Esophagus muscularis mucosa (tissue), 4 donors: ENCODE results near the gene PGGT1B. TPM values are rescaled to one million over a fixed set of nuclear protein-coding genes. Genes with fewer than 3 reads are reported as not detected.

Source experiments
- DNase-seq: peaks from one replicate; pipeline ENCODE4 v3.0.0-alpha.2; 2017; ENCODE audit errors: extremely low spot score
- H3K27ac ChIP-seq, 4 donors: fragments of 200-600 bp; sonication (generic); replicated peaks in 1 of 4; 1 replicate in 3 of 4; 2 replicates in 1 of 4; pipeline ENCODE4 v1.5.1; 2016 to 2019; ENCODE audit warnings: mild to moderate bottlenecking in 1 of 4
- H3K27me3 ChIP-seq, 4 donors: fragments of 200-600 bp; sonication (generic); one replicate each; pipeline versions ENCODE4 v1.5.1 to v1.6.0; 2016 to 2019
- H3K36me3 ChIP-seq, 4 donors: fragments of 200-600 bp; sonication (generic); one replicate each; pipeline ENCODE4 v1.5.1; 2016 to 2019
- H3K4me1 ChIP-seq, 4 donors: fragments of 200-600 bp; sonication (generic); one replicate each; pipeline ENCODE4 v1.5.1; 2016 to 2019
- H3K4me3 ChIP-seq, 4 donors: fragments of 200-600 bp; sonication (generic); 1 replicate in 2 of 4; 2 replicates in 2 of 4; pipeline ENCODE4 v1.5.1; 2016 to 2019; ENCODE audit warnings: mild to moderate bottlenecking in 4 of 4, moderate library complexity in 1 of 4
- H3K9me3 ChIP-seq, 4 donors: fragments of 200-600 bp; sonication (generic); 1 replicate in 3 of 4; 2 replicates in 1 of 4; pipeline ENCODE4 v1.5.1; 2016 to 2019
- EP300 ChIP-seq: sonication (generic); formaldehyde crosslinking; IDR thresholded peaks from one replicate; pipeline ENCODE4 v1.6.1; 2017; ENCODE audit warnings: antibody characterized with exemption
- POLR2A ChIP-seq: fragments of 450-650 bp; IDR thresholded peaks from one replicate; pipeline ENCODE4 v1.6.1; 2017; ENCODE audit warnings: antibody characterized with exemption, moderate library complexity, mild to moderate bottlenecking, low read depth
- POLR2AphosphoS5 ChIP-seq, 2 donors: sonication (generic); formaldehyde crosslinking; IDR thresholded peaks; one replicate each; pipeline ENCODE4 v1.6.1; 2017; ENCODE audit warnings: antibody characterized with exemption in 2 of 2
- WGBS: methylation state at CpG from one replicate; pipeline ENCODE4 v1.1.5; 2018; 5-methylcytosine and 5-hydroxymethylcytosine counted together
- intact Hi-C: fragments of 100-400 bp; cut with DNase I; formaldehyde crosslinking; loops from one replicate; pipeline ENCODE4 v1.15.1; 2023
- total RNA-seq, 4 donors: library from RNA; depleted of rRNA; stranded (reverse); fragments of >200 nt; gene quantifications; one replicate each; pipeline versions ENCODE4 v1.1.0 to v1.2.1, GENCODE V29; 2016
- TF ChIP-seq, protein P1 (sequence below), 3 experiments: fragments of 200-600 bp in 2 of 3; fragments of 450-650 bp in 1 of 3; sonication (generic) in 2 of 3; IDR thresholded peaks; one replicate each; pipeline ENCODE4 v1.5.1; 2017 to 2019; ENCODE audit warnings: antibody characterized with exemption in 3 of 3, mild to moderate bottlenecking in 2 of 3, moderate library complexity in 1 of 3

Gene PGGT1B
- total RNA-seq, 4 donors from 2014 or later, result 9.5 to 18.3 (median 10.7) TPM

GRCh38 chr5:115304496-115304895 is 41.8 kb upstream of the PGGT1B start:
- H3K4me3 ChIP-seq, result no peak overlapping the region
- H3K4me1 ChIP-seq, result no peaks in the 10 kb centered on the region
- peaks cover 0 to 7% (median 0%) of the 10 kb centered on the region in 4 donors for H3K27me3 ChIP-seq
- intact Hi-C loops, result loop anchor here (10.0 kb wide), 1 partner anchor 530 kb away; no protein-coding TSS in a partner anchor
- H3K9me3 ChIP-seq, result no peaks in the 10 kb centered on the region
- 100% methylated on average over 1 of the region's 1 CpG for WGBS
- DNase-seq, result no peak
- H3K36me3 ChIP-seq, result no peaks in the 10 kb centered on the region
- no peak for TF ChIP-seq POLR2A
- TF ChIP-seq EP300, result no peak
- TF ChIP-seq POLR2AphosphoS5 (IDR thresholded peaks at IDR 0.05), result no peak
- TF ChIP-seq, protein P1, sequence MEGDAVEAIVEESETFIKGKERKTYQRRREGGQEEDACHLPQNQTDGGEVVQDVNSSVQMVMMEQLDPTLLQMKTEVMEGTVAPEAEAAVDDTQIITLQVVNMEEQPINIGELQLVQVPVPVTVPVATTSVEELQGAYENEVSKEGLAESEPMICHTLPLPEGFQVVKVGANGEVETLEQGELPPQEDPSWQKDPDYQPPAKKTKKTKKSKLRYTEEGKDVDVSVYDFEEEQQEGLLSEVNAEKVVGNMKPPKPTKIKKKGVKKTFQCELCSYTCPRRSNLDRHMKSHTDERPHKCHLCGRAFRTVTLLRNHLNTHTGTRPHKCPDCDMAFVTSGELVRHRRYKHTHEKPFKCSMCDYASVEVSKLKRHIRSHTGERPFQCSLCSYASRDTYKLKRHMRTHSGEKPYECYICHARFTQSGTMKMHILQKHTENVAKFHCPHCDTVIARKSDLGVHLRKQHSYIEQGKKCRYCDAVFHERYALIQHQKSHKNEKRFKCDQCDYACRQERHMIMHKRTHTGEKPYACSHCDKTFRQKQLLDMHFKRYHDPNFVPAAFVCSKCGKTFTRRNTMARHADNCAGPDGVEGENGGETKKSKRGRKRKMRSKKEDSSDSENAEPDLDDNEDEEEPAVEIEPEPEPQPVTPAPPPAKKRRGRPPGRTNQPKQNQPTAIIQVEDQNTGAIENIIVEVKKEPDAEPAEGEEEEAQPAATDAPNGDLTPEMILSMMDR (IDR thresholded peaks at IDR 0.05), result no peak
- no peak overlapping the region for H3K27ac ChIP-seq

GRCh38 chr5:115298811-115299210 is 36.1 kb upstream of the PGGT1B start:
- Histone ChIP-seq H3K27ac (no peak overlapping the region), H3K27me3 (no peaks in the 10 kb centered on the region), H3K36me3 (no peaks in the 10 kb centered on the region), H3K4me1 (peaks cover 3 to 16% (median 12%) of the 10 kb centered on the region in 4 donors), H3K9me3 (no peaks in the 10 kb centered on the region), H3K4me3 (no peak overlapping the region)
- intact Hi-C loops, result no loop called here
- TF ChIP-seq, protein P1 (IDR thresholded peaks at IDR 0.05), result no peak
- TF ChIP-seq POLR2A, result no peak
- TF ChIP-seq POLR2AphosphoS5 (IDR thresholded peaks at IDR 0.05), result no peak
- no peak for TF ChIP-seq EP300
- no peak for DNase-seq
- 59% methylated on average over 1 of the region's 1 CpG for WGBS

DNA sequence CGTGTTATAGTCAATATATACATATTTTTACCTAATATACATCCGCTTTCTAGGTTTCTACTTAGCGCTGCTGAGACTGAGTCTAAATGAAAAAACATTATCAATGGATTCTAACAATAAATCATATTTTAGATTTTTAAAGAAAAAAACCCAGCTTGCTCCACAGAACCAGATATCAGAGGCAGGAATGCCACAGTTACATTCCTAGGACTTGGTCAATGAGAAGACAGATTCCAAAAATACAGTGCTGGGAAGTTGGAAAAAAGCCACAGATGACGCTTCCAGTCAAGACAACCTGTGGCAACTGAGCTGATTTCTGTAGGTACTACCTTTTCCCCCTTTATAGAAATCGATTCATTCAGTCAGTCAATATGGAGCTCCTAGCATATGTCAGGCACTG is 34.4 kb upstream of the PGGT1B start:
- H3K27ac ChIP-seq, result no peak overlapping the region
- TF ChIP-seq, protein P1 (IDR thresholded peaks at IDR 0.05), result no peak
- TF ChIP-seq POLR2AphosphoS5 (IDR thresholded peaks at IDR 0.05) (no peak), POLR2A (no peak)
- intact Hi-C loops, result no loop called here
- no peaks in the 10 kb centered on the region for H3K27me3 ChIP-seq
- no peaks in the 10 kb centered on the region for H3K36me3 ChIP-seq
- WGBS, result 52% methylated on average over 5 of the region's 5 CpGs
- no peaks in the 10 kb centered on the region for H3K9me3 ChIP-seq
- peaks cover 3 to 16% (median 12%) of the 10 kb centered on the region in 4 donors for H3K4me1 ChIP-seq
- DNase-seq, result no peak
- H3K4me3 ChIP-seq, result peak overlapping the region; percentile 87 to 97 (median 90)

DNA sequence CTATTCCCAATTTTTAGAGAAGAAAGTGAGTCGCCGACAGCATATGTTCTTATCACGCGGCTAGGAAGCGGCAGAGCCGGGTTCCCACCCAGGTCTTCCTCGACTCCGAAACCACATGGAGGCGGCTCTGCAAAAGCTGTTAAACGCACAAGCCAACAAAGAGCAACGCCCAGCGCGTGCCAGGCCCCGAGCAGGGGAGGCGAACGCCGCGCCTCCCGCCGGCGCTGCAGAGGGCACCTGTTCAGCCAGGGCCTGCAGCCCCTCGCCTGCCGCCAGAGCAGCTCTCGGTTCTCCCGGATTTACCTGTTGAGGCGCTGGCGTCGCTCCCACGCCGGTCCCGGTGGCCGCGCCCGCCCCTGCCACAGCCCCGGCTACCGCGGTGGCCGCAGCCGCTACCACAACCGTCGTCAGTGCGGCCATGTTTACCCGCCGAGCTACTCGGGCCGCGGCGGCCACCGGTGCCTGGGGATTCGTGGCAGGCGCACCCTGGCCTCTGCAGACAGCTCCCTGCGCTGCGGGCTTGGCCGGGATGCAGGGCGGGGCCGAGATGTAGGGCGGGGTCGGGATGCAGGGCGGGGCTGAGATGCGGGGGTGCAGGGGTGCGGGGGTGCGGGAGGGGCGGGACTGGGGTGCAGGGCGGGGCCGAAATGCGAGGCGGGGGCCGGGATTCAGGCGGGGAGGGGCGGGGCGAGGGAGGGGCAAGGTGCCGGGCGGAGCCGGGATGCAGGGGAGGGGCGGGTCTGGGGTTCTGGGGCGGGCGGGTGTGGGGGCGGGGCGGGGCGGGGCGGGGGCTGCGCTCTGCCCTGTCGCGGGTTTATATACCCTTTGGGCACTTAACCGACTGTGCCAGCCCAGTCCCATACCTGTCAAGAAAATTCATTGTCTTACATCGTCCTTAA is 33.7 kb upstream of the PGGT1B start, which contains the start of gene CCDC112:
Gene CCDC112 (minus strand): TSS at position 531 of the 899 bp plus-strand sequence. CDS start 111 bp downstream, at position 420.
- Histone ChIP-seq H3K4me3 (peak within 1 kb of the TSS; percentile 87 to 97 (median 90)), H3K36me3 (no peaks in the 10 kb centered on the region), H3K27ac (peak within 1 kb of the TSS; percentile 57 to 63 (median 60)), H3K9me3 (no peaks in the 10 kb centered on the region), H3K4me1 (peaks cover 3 to 16% (median 12%) of the 10 kb centered on the region in 4 donors), H3K27me3 (no peaks in the 10 kb centered on the region)
- no peak for DNase-seq
- 1% methylated on average over 19 of the region's 86 CpGs for WGBS
- intact Hi-C loops, result no loop called here
- no peak for TF ChIP-seq POLR2A
- TF ChIP-seq, protein P1 (IDR thresholded peaks at IDR 0.05), result no peak
- TF ChIP-seq POLR2AphosphoS5 (IDR thresholded peaks at IDR 0.05), result peak; percentile 49 to 75
- no peak for TF ChIP-seq EP300
